HUES64 (cell line): Measurements from ENCODE around the gene OR10A4.
"Not testable (repeated sequence)": the region's sequence is repeated elsewhere in the genome, so short reads cannot be mapped to it uniquely, and the experiment has no call there.

Source experiments
- H3K27ac ChIP-seq: 2 replicates; pipeline ENCODE4 v1.7.0; 2013; ENCODE audit warnings: low read depth, low read length, inconsistent platforms
- H3K27me3 ChIP-seq: 2 replicates; pipeline ENCODE4 v1.6.1; 2013; ENCODE audit warnings: mild to moderate bottlenecking, low read length; ENCODE audit not compliant: insufficient read depth
- H3K36me3 ChIP-seq: 2 replicates; pipeline ENCODE4 v1.6.1; 2013; ENCODE audit warnings: mild to moderate bottlenecking, low read length; ENCODE audit not compliant: insufficient read depth
- H3K4me1 ChIP-seq: 2 replicates; pipeline ENCODE4 v1.6.1; 2013; ENCODE audit warnings: mild to moderate bottlenecking, low read length, moderate library complexity; ENCODE audit not compliant: insufficient read depth
- H3K4me3 ChIP-seq: 2 replicates; pipeline ENCODE4 v1.5.1; 2013; ENCODE audit warnings: mild to moderate bottlenecking, low read length, moderate library complexity
- H3K9ac ChIP-seq: 2 replicates; pipeline ENCODE4 v1.6.1; 2013; ENCODE audit warnings: mild to moderate bottlenecking, low read depth, low read length
- H3K9me3 ChIP-seq: 2 replicates; pipeline ENCODE4 v1.6.1; 2013; ENCODE audit warnings: low read depth, low read length; ENCODE audit not compliant: insufficient read depth
- WGBS: fragments of 150-250, 120-280 bp; methylation state at CpG from one replicate; pipeline ENCODE4 v1.1.7; 2013; ENCODE audit warnings: missing lambda C conversion rate; 5-methylcytosine and 5-hydroxymethylcytosine counted together

OR10A4 gene

GRCh38 chr11:6895010-6895409, 18.6 kb downstream of the OR10A4 start:
- no peaks in the 10 kb centered on the region for H3K27me3 ChIP-seq
- H3K4me3 ChIP-seq: no peak overlapping the region
- H3K9me3 ChIP-seq: no peaks in the 10 kb centered on the region
- no peak overlapping the region for H3K27ac ChIP-seq
- H3K9ac ChIP-seq: no peak overlapping the region
- no peaks in the 10 kb centered on the region for H3K36me3 ChIP-seq
- H3K4me1 ChIP-seq: no peaks in the 10 kb centered on the region

- H3K27me3 ChIP-seq: no peaks in the 10 kb centered on the region
- H3K9me3 ChIP-seq: no peaks in the 10 kb centered on the region
- no peak overlapping the region for H3K4me3 ChIP-seq
- WGBS: 80% methylated on average over 1 of the region's 1 CpG
- no peak overlapping the region for H3K27ac ChIP-seq
- H3K4me1 ChIP-seq: no peaks in the 10 kb centered on the region
- H3K36me3 ChIP-seq: no peaks in the 10 kb centered on the region
- H3K9ac ChIP-seq: no peak overlapping the region
Observed at GRCh38 chr11:6898911-6899310, 22.5 kb downstream of the OR10A4 start.

GRCh38 chr11:6900327-6900999, 24.0 kb downstream of the OR10A4 start:
- no peaks in the 10 kb centered on the region for H3K27me3 ChIP-seq
- 95% methylated on average over 2 of the region's 2 CpGs for WGBS

GRCh38 chr11:6904804-6905203, 28.4 kb downstream of the OR10A4 start:
- not testable (repeated sequence) for H3K4me1 ChIP-seq, H3K9ac ChIP-seq, H3K4me3 ChIP-seq, H3K9me3 ChIP-seq, H3K27ac ChIP-seq, H3K36me3 ChIP-seq, H3K27me3 ChIP-seq
- WGBS: 86% methylated on average over 13 of the region's 13 CpGs

More at GRCh38 chr11:6900327-6900999, 24.0 kb downstream of the OR10A4 start:
- Histone ChIP-seq H3K4me3 (no peak overlapping the region), H3K4me1 (no peaks in the 10 kb centered on the region), H3K9ac (no peak overlapping the region), H3K27ac (no peak overlapping the region), H3K36me3 (no peaks in the 10 kb centered on the region), H3K9me3 (no peaks in the 10 kb centered on the region)

GRCh38 chr11:6911378-6911777, 35.0 kb downstream of the OR10A4 start:
- no peaks in the 10 kb centered on the region for H3K36me3 ChIP-seq
- H3K9me3 ChIP-seq: no peaks in the 10 kb centered on the region
- no peak overlapping the region for H3K27ac ChIP-seq
- no peak overlapping the region for H3K4me3 ChIP-seq
- 92% methylated on average over 3 of the region's 3 CpGs for WGBS
- no peak overlapping the region for H3K9ac ChIP-seq
- H3K27me3 ChIP-seq: no peaks in the 10 kb centered on the region
- H3K4me1 ChIP-seq: no peaks in the 10 kb centered on the region

- no peak overlapping the region for H3K9ac ChIP-seq
- H3K27me3 ChIP-seq: no peaks in the 10 kb centered on the region
- H3K27ac ChIP-seq: no peak overlapping the region
- H3K36me3 ChIP-seq: no peaks in the 10 kb centered on the region
- 93% methylated on average over 3 of the region's 3 CpGs for WGBS
- H3K4me3 ChIP-seq: no peak overlapping the region
- H3K4me1 ChIP-seq: no peaks in the 10 kb centered on the region
- no peaks in the 10 kb centered on the region for H3K9me3 ChIP-seq
Observed at GRCh38 chr11:6911948-6912347, 35.5 kb downstream of the OR10A4 start.

- no peaks in the 10 kb centered on the region for H3K4me1 ChIP-seq
- H3K4me3 ChIP-seq: no peak overlapping the region
- no peak overlapping the region for H3K27ac ChIP-seq
- no peak overlapping the region for H3K9ac ChIP-seq
- no peaks in the 10 kb centered on the region for H3K27me3 ChIP-seq
- no peaks in the 10 kb centered on the region for H3K9me3 ChIP-seq
- H3K36me3 ChIP-seq: no peaks in the 10 kb centered on the region
- WGBS: 39% methylated on average over 2 of the region's 2 CpGs
Observed at GRCh38 chr11:6919698-6920097, 43.3 kb downstream of the OR10A4 start.

- Histone ChIP-seq H3K36me3 (no peaks in the 10 kb centered on the region), H3K27ac (no peak within 1 kb of the TSS), H3K9me3 (no peaks in the 10 kb centered on the region), H3K27me3 (no peaks in the 10 kb centered on the region), H3K9ac (no peak within 1 kb of the TSS), H3K4me3 (no peak within 1 kb of the TSS), H3K4me1 (no peaks in the 10 kb centered on the region)
- WGBS: no CpG with 5 or more reads among the region's 1 CpG
Observed at GRCh38 chr11:6920702-6921101, 44.3 kb downstream of the OR10A4 start, which contains the start of gene OR2D3. Gene OR2D3 (plus strand): TSS chr11:6921002. CDS start chr11:6921002, 0 bp downstream.

- Histone ChIP-seq H3K27me3 (peaks cover 12% of the 10 kb centered on the region; the same call in 1 of the 2 replicates), H3K9ac (no peak overlapping the region), H3K36me3 (no peaks in the 10 kb centered on the region), H3K4me3 (no peak overlapping the region), H3K27ac (no peak overlapping the region), H3K9me3 (no peaks in the 10 kb centered on the region), H3K4me1 (peaks cover 21% of the 10 kb centered on the region)
Observed at GRCh38 chr11:6925007-6925577, 48.7 kb downstream of the OR10A4 start.

GRCh38 chr11:6925636-6926207, 49.3 kb downstream of the OR10A4 start:
- Histone ChIP-seq H3K4me3 (peak overlapping the region; percentile 78), H3K27ac (peak overlapping the region; percentile 15; the same call in 1 of the 2 replicates), H3K36me3 (no peaks in the 10 kb centered on the region), H3K27me3 (peaks cover 12% of the 10 kb centered on the region; the same call in 1 of the 2 replicates), H3K9ac (no peak overlapping the region), H3K9me3 (no peaks in the 10 kb centered on the region), H3K4me1 (peaks cover 21% of the 10 kb centered on the region)
- WGBS: 69% methylated on average over 2 of the region's 2 CpGs

- H3K27me3 ChIP-seq: peaks cover 12% of the 10 kb centered on the region; the same call in 1 of the 2 replicates
- peak within 1 kb of the TSS; percentile 78 for H3K4me3 ChIP-seq
- H3K36me3 ChIP-seq: no peaks in the 10 kb centered on the region
- peak within 1 kb of the TSS; percentile 84 for H3K9ac ChIP-seq
- no peaks in the 10 kb centered on the region for H3K9me3 ChIP-seq
- H3K27ac ChIP-seq: peak within 1 kb of the TSS; percentile 54; the same call in 1 of the 2 replicates
- 1% methylated on average over 61 of the region's 61 CpGs for WGBS
- peaks cover 21% of the 10 kb centered on the region for H3K4me1 ChIP-seq
Observed at GRCh38 chr11:6926208-6927029, 50.0 kb downstream of the OR10A4 start, which contains the start of gene ZNF215. Gene ZNF215 (plus strand): TSS chr11:6926426. CDS start chr11:6932273, 5,847 bp downstream.
